Gastroesophageal sphincter (tissue), 4 donors: Measurements from ENCODE around the gene RNU1-4. TPM values are rescaled to one million over a fixed set of nuclear protein-coding genes. Genes with fewer than 3 reads are reported as not detected.
"Not testable (repeated sequence)": the region's sequence is repeated elsewhere in the genome, so short reads cannot be mapped to it uniquely, and the experiment has no call there.

ENCODE experiments used
- ATAC-seq: fragments of 150-250 bp; one replicate; pipeline ENCODE4 v1.9.1; 2016; ENCODE audit warnings: mild to moderate bottlenecking, moderate library complexity
- H3K27ac ChIP-seq, 4 donors: fragments of 200-600 bp; sonication (generic) in 3 of 4; 1 replicate in 3 of 4; 2 replicates in 1 of 4; pipeline ENCODE4 v1.5.1; 2016 to 2019
- H3K27me3 ChIP-seq: fragments of 200-600 bp; sonication (generic); one replicate; pipeline ENCODE4 v1.5.1; 2019
- H3K36me3 ChIP-seq, 2 donors: fragments of 200-600 bp; sonication (generic); one replicate each; pipeline ENCODE4 v1.5.1; 2019; ENCODE audit warnings: control low read depth in 1 of 2
- H3K4me1 ChIP-seq, 3 donors: fragments of 200-600 bp; sonication (generic); 1 replicate in 2 of 3; 2 replicates in 1 of 3; pipeline ENCODE4 v1.5.1; 2016 to 2019; ENCODE audit warnings: control low read depth in 2 of 3
- H3K4me3 ChIP-seq, 2 donors: fragments of 200-600 bp; sonication (generic); one replicate each; pipeline ENCODE4 v1.5.1; 2019; ENCODE audit warnings: mild to moderate bottlenecking in 1 of 2, moderate library complexity in 1 of 2
- H3K9me3 ChIP-seq, 3 donors: fragments of 200-600 bp; sonication (generic); one replicate each; pipeline ENCODE4 v1.5.1; 2017 to 2019; ENCODE audit warnings: control low read depth in 2 of 3
- WGBS, 2 donors: methylation state at CpG; one replicate each; pipeline ENCODE4 v1.1.5; 2018; ENCODE audit warnings: low coverage in 1 of 2; 5-methylcytosine and 5-hydroxymethylcytosine counted together
- total RNA-seq, 4 donors: library from RNA; depleted of rRNA; stranded (reverse); fragments of >200 nt; gene quantifications; one replicate each; pipeline ENCODE4 v1.1.0, GENCODE V29; 2016

RNU1-4 gene
- under 1 TPM in 3 of 4 donors, not detected in 1; under 0.01 TPM for total RNA-seq

GRCh38 chr1:16740047-16740964, at the start of gene RNU1-4:
Gene RNU1-4, plus strand, starts transcription at chr1:16740516.
- H3K27ac ChIP-seq, H3K36me3 ChIP-seq, H3K9me3 ChIP-seq, H3K27me3 ChIP-seq, H3K4me1 ChIP-seq, H3K4me3 ChIP-seq: not testable (repeated sequence)
- WGBS, 2 donors: no CpG with 5 or more reads among the region's 46 CpGs
- ATAC-seq: peak; percentile 99

GRCh38 chr1:16690971-16691682, 49.2 kb upstream of the RNU1-4 start:
- WGBS, 2 donors: no CpG with 5 or more reads among the region's 13 CpGs
- H3K4me1 ChIP-seq, H3K36me3 ChIP-seq, H3K27ac ChIP-seq, ATAC-seq, H3K9me3 ChIP-seq, H3K4me3 ChIP-seq: not testable (repeated sequence)
- peaks cover 16% of the 10 kb centered on the region for H3K27me3 ChIP-seq

- no CpG with 5 or more reads among the region's 39 CpGs for WGBS, 2 donors
- H3K36me3 ChIP-seq, ATAC-seq, H3K9me3 ChIP-seq, H3K27ac ChIP-seq, H3K4me3 ChIP-seq, H3K4me1 ChIP-seq: not testable (repeated sequence)
- H3K27me3 ChIP-seq: peaks cover 21% of the 10 kb centered on the region
Measured at GRCh38 chr1:16692283-16692682, 48.0 kb upstream of the RNU1-4 start.

- H3K27ac ChIP-seq, H3K4me1 ChIP-seq, H3K4me3 ChIP-seq, H3K9me3 ChIP-seq, ATAC-seq, H3K36me3 ChIP-seq: not testable (repeated sequence)
- H3K27me3 ChIP-seq: peaks cover 18% of the 10 kb centered on the region
- WGBS, 2 donors: no CpG with 5 or more reads among the region's 79 CpGs
Measured at GRCh38 chr1:16692717-16693448, 47.4 kb upstream of the RNU1-4 start.

GRCh38 chr1:16693449-16694307, 46.6 kb upstream of the RNU1-4 start:
- not testable (repeated sequence) for H3K9me3 ChIP-seq, H3K36me3 ChIP-seq, ATAC-seq, H3K27ac ChIP-seq, H3K4me1 ChIP-seq
- no CpG with 5 or more reads among the region's 96 CpGs for WGBS, 2 donors
- H3K27me3 ChIP-seq: peaks cover 22% of the 10 kb centered on the region
- peak overlapping the region in 1 of 2 donors; percentile 6 for H3K4me3 ChIP-seq

GRCh38 chr1:16694308-16694702, 46.0 kb upstream of the RNU1-4 start:
- H3K9me3 ChIP-seq, H3K36me3 ChIP-seq, H3K27ac ChIP-seq, ATAC-seq, H3K4me3 ChIP-seq, H3K4me1 ChIP-seq: not testable (repeated sequence)
- peaks cover 23% of the 10 kb centered on the region for H3K27me3 ChIP-seq
- no CpG with 5 or more reads among the region's 16 CpGs for WGBS, 2 donors

GRCh38 chr1:16696507-16697150, 43.7 kb upstream of the RNU1-4 start:
- not testable (repeated sequence) for H3K27ac ChIP-seq, H3K9me3 ChIP-seq, H3K36me3 ChIP-seq, H3K4me1 ChIP-seq, ATAC-seq, H3K4me3 ChIP-seq
- H3K27me3 ChIP-seq: peaks cover 30% of the 10 kb centered on the region
- WGBS, 2 donors: no CpG with 5 or more reads among the region's 33 CpGs

- not testable (repeated sequence) for H3K9me3 ChIP-seq, ATAC-seq, H3K36me3 ChIP-seq, H3K4me3 ChIP-seq, H3K27ac ChIP-seq, H3K4me1 ChIP-seq
- 100% methylated on average over 2 of the region's 7 CpGs; no CpG with 5 or more reads in 1 of the 2 donors for WGBS, 2 donors
- H3K27me3 ChIP-seq: peaks cover 31% of the 10 kb centered on the region
Measured at GRCh38 chr1:16697152-16697551, 43.2 kb upstream of the RNU1-4 start.

GRCh38 chr1:16699440-16699839, 40.9 kb upstream of the RNU1-4 start:
- WGBS, 2 donors: no CpG with 5 or more reads among the region's 52 CpGs
- H3K36me3 ChIP-seq, H3K9me3 ChIP-seq, H3K4me1 ChIP-seq, ATAC-seq, H3K27ac ChIP-seq, H3K4me3 ChIP-seq: not testable (repeated sequence)
- H3K27me3 ChIP-seq: peaks cover 26% of the 10 kb centered on the region

- H3K9me3 ChIP-seq, H3K36me3 ChIP-seq, ATAC-seq, H3K4me1 ChIP-seq, H3K4me3 ChIP-seq, H3K27ac ChIP-seq: not testable (repeated sequence)
- WGBS, 2 donors: no CpG with 5 or more reads among the region's 57 CpGs
- H3K27me3 ChIP-seq: peaks cover 26% of the 10 kb centered on the region
Measured at GRCh38 chr1:16700138-16700895, 40.0 kb upstream of the RNU1-4 start.

GRCh38 chr1:16701189-16701588, 39.1 kb upstream of the RNU1-4 start:
- H3K27ac ChIP-seq, H3K9me3 ChIP-seq, H3K36me3 ChIP-seq, H3K4me1 ChIP-seq, H3K4me3 ChIP-seq, ATAC-seq: not testable (repeated sequence)
- no CpG with 5 or more reads among the region's 37 CpGs for WGBS, 2 donors
- H3K27me3 ChIP-seq: peaks cover 26% of the 10 kb centered on the region
